Keratinocyte (primary cell): ENCODE data around the gene HNRNPM. TPM values are rescaled to one million over a fixed set of nuclear protein-coding genes. Genes with fewer than 3 reads are reported as not detected.

Experiments
- DNase-seq: peaks from one replicate; pipeline ENCODE4 v3.0.0-alpha.2; 2011; ENCODE audit warnings: low read depth, missing footprints, low spot score
- FAIRE-seq: peaks from 2 replicates; lab custom pipeline; 2011; peaks lifted over from hg19 to GRCh38; lab: Jason Lieb, UNC
- H2AFZ ChIP-seq: 2 replicates; pipeline ENCODE4 v1.6.0; 2012; ENCODE audit warnings: low read length, control low read depth, inconsistent platforms; ENCODE audit not compliant: control insufficient read depth
- H3K27ac ChIP-seq: 2 replicates; pipeline ENCODE4 v1.5.1; 2011; ENCODE audit warnings: low read length; ENCODE audit not compliant: control insufficient read depth, insufficient read depth
- H3K27me3 ChIP-seq: 3 replicates; pipeline ENCODE4 v1.6.0; 2011; ENCODE audit warnings: low read length; ENCODE audit not compliant: control insufficient read depth, insufficient read depth; ENCODE audit errors: extremely low read depth
- H3K36me3 ChIP-seq, 2 experiments: 2 replicates in 1 of 2; 3 replicates in 1 of 2; pipeline ENCODE4 v1.5.1; 2011; ENCODE audit warnings: low read length in 2 of 2, mild to moderate bottlenecking in 1 of 2; ENCODE audit not compliant: control insufficient read depth in 2 of 2, insufficient read depth in 2 of 2; ENCODE audit errors: extremely low read depth in 1 of 2
- H3K4me1 ChIP-seq: 3 replicates; pipeline ENCODE4 v1.5.1; 2011; ENCODE audit warnings: low read length; ENCODE audit not compliant: control insufficient read depth, insufficient read depth; ENCODE audit errors: extremely low read depth
- H3K4me2 ChIP-seq: 3 replicates; pipeline ENCODE4 v1.6.0; 2011; ENCODE audit warnings: low read depth, low read length; ENCODE audit not compliant: control insufficient read depth, insufficient read depth; ENCODE audit errors: extremely low read depth
- H3K4me3 ChIP-seq, 3 experiments: fragments of 200-600 bp in 1 of 3; sonication (generic) in 1 of 3; 2 replicates in 2 of 3; 3 replicates in 1 of 3; pipeline ENCODE4 v1.5.1; 2011 to 2016; ENCODE audit warnings: low read length in 3 of 3, mild to moderate bottlenecking in 3 of 3, control low read depth in 2 of 3, inconsistent platforms in 1 of 3, low read depth in 1 of 3, mixed read lengths in 1 of 3, mixed run types in 1 of 3, moderate library complexity in 1 of 3; ENCODE audit not compliant: control insufficient read depth in 2 of 3, insufficient read depth in 2 of 3; ENCODE audit errors: extremely low read depth in 1 of 3
- H3K79me2 ChIP-seq: 2 replicates; pipeline ENCODE4 v1.6.0; 2012; ENCODE audit warnings: low read length; ENCODE audit not compliant: control insufficient read depth, insufficient read depth
- H3K9ac ChIP-seq: 3 replicates; pipeline ENCODE4 v1.6.0; 2011; ENCODE audit warnings: low read length; ENCODE audit not compliant: control insufficient read depth, insufficient read depth; ENCODE audit errors: extremely low read depth
- H3K9me1 ChIP-seq: 3 replicates; pipeline ENCODE4 v1.6.0; 2011; ENCODE audit warnings: low read length; ENCODE audit not compliant: control insufficient read depth, insufficient read depth; ENCODE audit errors: extremely low read depth
- H3K9me3 ChIP-seq: 2 replicates; pipeline ENCODE4 v1.5.1; 2012; ENCODE audit warnings: low read depth, low read length; ENCODE audit not compliant: control insufficient read depth
- H4K20me1 ChIP-seq: 3 replicates; pipeline ENCODE4 v1.6.0; 2011; ENCODE audit warnings: low read length; ENCODE audit not compliant: control insufficient read depth, insufficient read depth; ENCODE audit errors: extremely low read depth
- EZH2 ChIP-seq: IDR thresholded peaks from one replicate; pipeline ENCODE4 v1.6.1; 2012; ENCODE audit warnings: inconsistent platforms, mild to moderate bottlenecking, low read length, moderate library complexity
- dilution Hi-C: fragments of 300-500 bp; cut with MboI; formaldehyde crosslinking; loops from one replicate; pipeline ENCODE4 v1.7.0; 2020; ENCODE audit warnings: low sequenced_read_pairs; ENCODE audit not compliant: extremely low pct_ligation_motif_present
- polyA plus RNA-seq, 5 experiments: library from polyadenylated mRNA; depleted of rRNA in 3 of 5; stranded (reverse) in 3 of 5; stranded (forward) in 1 of 5; unstranded in 1 of 5; fragments of >200 nt; gene quantifications; 1 replicate in 1 of 5; 2 replicates in 3 of 5; 3 replicates in 1 of 5; pipeline versions ENCODE4 v1.2.1 to v1.2.3, GENCODE V29; 2011 to 2012; ENCODE audit warnings: missing spikeins in 2 of 5, low read depth in 1 of 5, low replicate concordance in 1 of 5
- TF ChIP-seq, protein P1 (sequence below), 3 experiments: IDR thresholded peaks in 1 of 3; conservative IDR thresholded peaks in 1 of 3; optimal IDR thresholded peaks in 1 of 3; 2 replicates in 2 of 3; 3 replicates in 1 of 3; pipeline versions ENCODE3 to v1.5.1; 2011; ENCODE audit warnings: low read length in 3 of 3, mild to moderate bottlenecking in 3 of 3, moderate library complexity in 2 of 3, control low read depth in 1 of 3, inconsistent platforms in 1 of 3; ENCODE audit not compliant: insufficient read depth in 2 of 3; ENCODE audit errors: extremely low read depth in 1 of 3

The HNRNPM gene
- polyA plus RNA-seq, 1 donor (not counting 4 experiments of a cell fraction or from before 2014, with no cell fraction given), result 126 TPM

DNA sequence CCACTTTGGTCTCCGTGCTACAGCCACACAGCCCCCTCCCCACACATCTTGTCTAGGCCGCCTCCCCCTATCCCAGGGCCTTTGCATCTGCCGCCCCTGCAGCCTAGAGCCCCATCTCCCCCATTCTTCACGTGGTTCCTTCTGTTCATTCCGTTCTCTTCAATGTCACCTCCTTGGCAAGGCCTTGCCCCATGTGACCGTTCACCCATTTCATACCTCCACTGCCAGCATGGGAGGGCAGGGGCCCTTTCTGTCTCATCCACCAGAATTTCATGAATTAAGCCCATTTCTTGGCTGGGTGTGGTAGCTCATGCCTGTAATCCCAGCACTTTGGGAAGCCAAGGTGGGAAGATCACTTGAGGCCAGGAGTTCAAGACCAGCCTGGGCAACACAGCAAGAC lies 15.7 kb upstream of the HNRNPM start:
- H3K9me1 ChIP-seq, result no peaks in the 10 kb centered on the region
- no peak for FAIRE-seq
- dilution Hi-C loops, result no loop called here

DNA sequence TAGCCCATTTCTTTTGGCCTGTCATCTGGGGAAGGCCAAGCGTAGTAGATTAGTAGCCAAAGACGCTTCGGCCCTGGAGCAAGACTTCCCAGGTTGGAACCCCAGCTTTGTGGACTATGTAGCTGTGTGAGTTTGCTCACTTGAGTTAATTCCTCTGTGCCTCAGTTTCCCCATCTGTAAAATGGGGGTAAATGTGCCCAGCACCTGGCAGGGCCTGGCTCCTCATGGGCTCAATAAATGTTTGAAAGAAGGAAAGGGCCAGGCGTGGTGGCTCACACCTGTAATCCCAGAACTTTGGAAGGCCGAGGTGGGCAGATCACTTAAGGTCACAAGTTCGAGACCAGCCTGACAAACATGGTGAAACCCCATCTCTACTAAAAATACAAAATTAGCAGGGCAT lies 14.9 kb upstream of the HNRNPM start:
- Histone ChIP-seq H3K4me3 (no peak overlapping the region), H3K79me2 (no peaks in the 10 kb centered on the region), H3K27ac (no peak overlapping the region), H3K4me2 (no peak overlapping the region), H4K20me1 (no peaks in the 10 kb centered on the region), H3K27me3 (no peaks in the 10 kb centered on the region), H2AFZ (no peak overlapping the region), H3K9ac (no peak overlapping the region), H3K36me3 (peaks cover 0 to 2% of the 10 kb centered on the region in 2 experiments), H3K9me3 (no peaks in the 10 kb centered on the region), H3K9me1 (no peaks in the 10 kb centered on the region), H3K4me1 (no peaks in the 10 kb centered on the region)
- no peak for TF ChIP-seq EZH2
- TF ChIP-seq, protein P1, sequence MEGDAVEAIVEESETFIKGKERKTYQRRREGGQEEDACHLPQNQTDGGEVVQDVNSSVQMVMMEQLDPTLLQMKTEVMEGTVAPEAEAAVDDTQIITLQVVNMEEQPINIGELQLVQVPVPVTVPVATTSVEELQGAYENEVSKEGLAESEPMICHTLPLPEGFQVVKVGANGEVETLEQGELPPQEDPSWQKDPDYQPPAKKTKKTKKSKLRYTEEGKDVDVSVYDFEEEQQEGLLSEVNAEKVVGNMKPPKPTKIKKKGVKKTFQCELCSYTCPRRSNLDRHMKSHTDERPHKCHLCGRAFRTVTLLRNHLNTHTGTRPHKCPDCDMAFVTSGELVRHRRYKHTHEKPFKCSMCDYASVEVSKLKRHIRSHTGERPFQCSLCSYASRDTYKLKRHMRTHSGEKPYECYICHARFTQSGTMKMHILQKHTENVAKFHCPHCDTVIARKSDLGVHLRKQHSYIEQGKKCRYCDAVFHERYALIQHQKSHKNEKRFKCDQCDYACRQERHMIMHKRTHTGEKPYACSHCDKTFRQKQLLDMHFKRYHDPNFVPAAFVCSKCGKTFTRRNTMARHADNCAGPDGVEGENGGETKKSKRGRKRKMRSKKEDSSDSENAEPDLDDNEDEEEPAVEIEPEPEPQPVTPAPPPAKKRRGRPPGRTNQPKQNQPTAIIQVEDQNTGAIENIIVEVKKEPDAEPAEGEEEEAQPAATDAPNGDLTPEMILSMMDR (optimal IDR thresholded peaks at IDR 0.05 in 1 of 3, IDR thresholded peaks at IDR 0.05 in 1 of 3, conservative IDR thresholded peaks at IDR 0.05 in 1 of 3; ENCODE audit: extremely low read depth in 1 of 3, insufficient read depth in 2 of 3, low read length in 3 of 3), result no peak
- FAIRE-seq, result no peak
- dilution Hi-C loops, result no loop called here
- no peak for DNase-seq

More for the DNA sequence above, 15.7 kb upstream of the HNRNPM start:
- H3K79me2 ChIP-seq, result no peaks in the 10 kb centered on the region
- H3K27ac ChIP-seq, result no peak overlapping the region
- H3K36me3 ChIP-seq, result peaks cover 0 to 2% of the 10 kb centered on the region in 2 experiments
- H3K9ac ChIP-seq, result no peak overlapping the region
- H3K9me3 ChIP-seq, result no peaks in the 10 kb centered on the region
- no peak for DNase-seq
- no peak overlapping the region for H2AFZ ChIP-seq
- no peaks in the 10 kb centered on the region for H3K27me3 ChIP-seq
- no peak for TF ChIP-seq EZH2
- TF ChIP-seq, protein P1 (optimal IDR thresholded peaks at IDR 0.05 in 1 of 3, IDR thresholded peaks at IDR 0.05 in 1 of 3, conservative IDR thresholded peaks at IDR 0.05 in 1 of 3; ENCODE audit: extremely low read depth in 1 of 3, insufficient read depth in 2 of 3, low read length in 3 of 3), result no peak
- peaks cover 2% of the 10 kb centered on the region for H3K4me1 ChIP-seq
- no peak overlapping the region for H3K4me2 ChIP-seq
- H3K4me3 ChIP-seq, result no peak overlapping the region
- no peaks in the 10 kb centered on the region for H4K20me1 ChIP-seq
